ENCODE results near the gene PODXL2.
"Not testable (repeated sequence)": the region's sequence is repeated elsewhere in the genome, so short reads cannot be mapped to it uniquely, and the experiment has no call there.

Gene PODXL2

DNA sequence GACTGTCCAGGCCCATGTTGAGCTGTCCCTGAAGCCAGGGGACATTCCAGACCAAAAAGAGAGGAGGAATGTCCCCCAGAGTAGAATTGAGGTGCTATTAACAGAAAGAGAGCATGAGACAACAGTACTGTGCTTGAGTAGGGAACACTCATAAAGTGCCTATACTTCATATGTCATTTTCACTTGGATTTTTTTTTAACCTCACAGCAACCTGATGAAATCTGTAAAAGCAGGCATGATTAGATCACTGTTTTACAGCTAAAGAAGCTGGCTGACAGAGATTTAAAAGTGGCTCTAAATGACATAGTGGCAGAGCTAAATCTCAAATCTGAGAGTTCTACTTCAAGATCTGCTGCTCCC, 18.8 kb downstream of the PODXL2 start:
- no peak overlapping the region for H3K4me3 Mint-ChIP-seq
- H3K36me3 Mint-ChIP-seq = no peaks in the 10 kb centered on the region
- ATAC-seq (replicated peaks) (no peak), DNase-seq (no peak)
- H3K9me3 Mint-ChIP-seq = no peaks in the 10 kb centered on the region
- no peaks in the 10 kb centered on the region for H3K27me3 Mint-ChIP-seq
- H3K4me1 Mint-ChIP-seq = peaks cover 7 to 9% of the 10 kb centered on the region in 2 donors
- no peak overlapping the region for H3K27ac Mint-ChIP-seq

DNA sequence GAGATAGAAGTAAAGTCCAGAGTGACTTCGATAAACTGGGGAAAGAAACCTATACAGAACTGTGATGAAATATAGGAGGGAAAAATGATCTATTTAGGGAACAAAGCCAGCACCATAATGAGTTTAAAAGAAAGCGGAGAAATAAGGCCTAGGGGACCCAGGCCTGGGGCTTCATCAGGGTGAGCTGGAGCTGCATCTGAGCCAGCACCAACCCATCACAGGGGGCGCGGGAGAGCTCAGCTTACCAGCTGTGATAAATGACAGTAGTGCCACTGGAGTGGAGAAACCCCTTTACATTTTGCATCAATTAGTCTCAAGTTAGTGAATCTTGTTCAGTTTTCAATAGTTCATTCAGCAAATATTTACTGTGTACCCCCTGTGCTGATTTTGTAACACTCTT, 21.3 kb downstream of the PODXL2 start:
- no peaks in the 10 kb centered on the region for H3K36me3 Mint-ChIP-seq
- no peaks in the 10 kb centered on the region for H3K27me3 Mint-ChIP-seq
- ATAC-seq (replicated peaks) = no peak
- peaks cover 0 to 5% of the 10 kb centered on the region in 2 donors for H3K4me1 Mint-ChIP-seq
- DNase-seq = no peak
- no peaks in the 10 kb centered on the region for H3K9me3 Mint-ChIP-seq
- H3K4me3 Mint-ChIP-seq = no peak overlapping the region
- no peak overlapping the region for H3K27ac Mint-ChIP-seq

GRCh38 chr3:127651516-127652172, 22.7 kb downstream of the PODXL2 start:
- ATAC-seq (replicated peaks) (no peak), DNase-seq (no peak)
- Mint-ChIP-seq H3K9me3 (no peaks in the 10 kb centered on the region), H3K27me3 (no peaks in the 10 kb centered on the region), H3K36me3 (no peaks in the 10 kb centered on the region), H3K4me3 (no peak overlapping the region), H3K27ac (no peak overlapping the region), H3K4me1 (peaks cover 0 to 5% of the 10 kb centered on the region in 2 donors)

- Mint-ChIP-seq H3K9me3 (no peaks in the 10 kb centered on the region), H3K27me3 (no peaks in the 10 kb centered on the region), H3K36me3 (no peaks in the 10 kb centered on the region), H3K27ac (peak overlapping the region; percentile 56), H3K4me3 (no peak overlapping the region), H3K4me1 (peaks cover 0 to 5% of the 10 kb centered on the region in 2 donors)
- peak; percentile 69 to 88 for ATAC-seq (replicated peaks)
- DNase-seq = peak; percentile 12
Measured at GRCh38 chr3:127652246-127652995, 23.4 kb downstream of the PODXL2 start.

DNA sequence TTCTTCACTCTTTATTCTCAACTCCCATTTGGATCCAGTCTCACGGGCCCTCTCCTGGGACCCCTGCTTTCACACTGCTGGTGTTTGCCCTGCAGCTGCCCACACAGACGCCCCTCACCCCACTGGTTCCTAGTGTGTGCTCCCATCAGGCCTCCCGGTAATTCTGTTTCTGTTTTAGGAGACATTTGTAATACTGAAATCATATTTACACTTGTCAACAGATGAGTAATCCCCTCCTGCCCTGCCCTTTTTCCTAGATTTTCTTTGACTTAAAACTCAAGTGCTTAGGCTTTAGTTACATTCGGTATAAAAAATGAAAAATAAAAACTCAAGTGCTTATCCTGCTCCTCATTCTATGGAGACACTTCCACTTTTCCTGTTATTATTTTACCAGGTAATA, 25.4 kb downstream of the PODXL2 start:
- peaks cover 0 to 5% of the 10 kb centered on the region in 2 donors for H3K4me1 Mint-ChIP-seq
- DNase-seq = no peak
- no peak overlapping the region for H3K4me3 Mint-ChIP-seq
- H3K36me3 Mint-ChIP-seq = no peaks in the 10 kb centered on the region
- no peaks in the 10 kb centered on the region for H3K27me3 Mint-ChIP-seq
- no peak overlapping the region for H3K27ac Mint-ChIP-seq
- H3K9me3 Mint-ChIP-seq = no peaks in the 10 kb centered on the region
- ATAC-seq (replicated peaks) = no peak

DNA sequence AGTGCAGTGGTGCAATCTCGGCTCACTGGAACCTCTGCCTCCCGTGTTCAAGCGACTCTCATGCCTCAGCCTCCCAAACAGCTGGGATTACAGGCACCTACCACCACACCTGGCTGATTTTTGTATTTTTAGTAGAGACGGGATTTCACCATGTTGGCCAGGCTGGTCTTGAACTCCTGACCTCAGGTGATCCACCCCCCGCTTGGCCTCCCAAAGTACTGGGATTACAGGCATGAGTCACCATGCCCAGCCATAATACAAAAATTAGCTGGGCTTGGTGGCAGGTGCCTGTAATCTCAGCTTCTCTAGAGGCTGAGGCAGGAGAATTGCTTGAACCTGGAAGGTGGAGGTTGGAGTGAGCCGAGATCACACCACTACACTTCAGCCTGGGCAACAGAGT, 26.0 kb downstream of the PODXL2 start:
- H3K4me1 Mint-ChIP-seq; H3K4me3 Mint-ChIP-seq; ATAC-seq (replicated peaks); H3K27me3 Mint-ChIP-seq; DNase-seq; H3K27ac Mint-ChIP-seq; H3K9me3 Mint-ChIP-seq; H3K36me3 Mint-ChIP-seq: not testable (repeated sequence)

DNA sequence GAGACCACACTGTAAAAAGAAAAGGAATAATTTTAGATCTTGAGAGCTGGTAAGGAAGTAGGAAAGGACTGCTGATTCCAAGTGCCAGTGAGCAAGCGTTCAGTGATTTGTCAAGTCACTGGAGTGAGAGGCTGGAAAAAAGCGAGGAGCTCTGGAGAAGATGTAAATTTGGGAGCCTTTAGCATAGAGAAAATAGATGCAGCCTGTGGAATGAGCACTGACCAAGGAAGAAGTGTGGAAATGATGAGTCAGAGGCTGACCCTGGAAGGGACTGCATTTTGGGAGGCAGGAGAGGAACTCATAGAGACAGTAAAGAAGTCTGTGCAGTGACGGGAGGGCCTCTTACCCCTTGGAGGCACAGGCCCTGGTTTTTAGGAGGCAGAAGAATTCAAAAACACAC, 26.7 kb downstream of the PODXL2 start:
- DNase-seq (no peak), ATAC-seq (replicated peaks) (no peak)
- Mint-ChIP-seq H3K9me3 (no peaks in the 10 kb centered on the region), H3K4me3 (no peak overlapping the region), H3K36me3 (peaks cover 0 to 1% of the 10 kb centered on the region in 2 donors), H3K27ac (peak overlapping the region; percentile 38), H3K27me3 (peaks cover 0 to 4% of the 10 kb centered on the region in 2 donors), H3K4me1 (peaks cover 0 to 5% of the 10 kb centered on the region in 2 donors)

GRCh38 chr3:127656906-127657305, 27.9 kb downstream of the PODXL2 start:
- Mint-ChIP-seq H3K27me3 (peaks cover 0 to 4% of the 10 kb centered on the region in 2 donors), H3K4me1 (peaks cover 0 to 5% of the 10 kb centered on the region in 2 donors), H3K9me3 (no peaks in the 10 kb centered on the region), H3K36me3 (peaks cover 0 to 1% of the 10 kb centered on the region in 2 donors), H3K4me3 (no peak overlapping the region), H3K27ac (no peak overlapping the region)
- DNase-seq (no peak), ATAC-seq (replicated peaks) (no peak)

- H3K27me3 Mint-ChIP-seq = peaks cover 0 to 4% of the 10 kb centered on the region in 2 donors
- H3K27ac Mint-ChIP-seq = no peak overlapping the region
- no peak for DNase-seq
- H3K4me1 Mint-ChIP-seq = no peaks in the 10 kb centered on the region
- no peak overlapping the region for H3K4me3 Mint-ChIP-seq
- no peaks in the 10 kb centered on the region for H3K9me3 Mint-ChIP-seq
- H3K36me3 Mint-ChIP-seq = peaks cover 0 to 1% of the 10 kb centered on the region in 2 donors
- ATAC-seq (replicated peaks) = no peak
Measured at GRCh38 chr3:127658234-127658633, 29.2 kb downstream of the PODXL2 start.

DNA sequence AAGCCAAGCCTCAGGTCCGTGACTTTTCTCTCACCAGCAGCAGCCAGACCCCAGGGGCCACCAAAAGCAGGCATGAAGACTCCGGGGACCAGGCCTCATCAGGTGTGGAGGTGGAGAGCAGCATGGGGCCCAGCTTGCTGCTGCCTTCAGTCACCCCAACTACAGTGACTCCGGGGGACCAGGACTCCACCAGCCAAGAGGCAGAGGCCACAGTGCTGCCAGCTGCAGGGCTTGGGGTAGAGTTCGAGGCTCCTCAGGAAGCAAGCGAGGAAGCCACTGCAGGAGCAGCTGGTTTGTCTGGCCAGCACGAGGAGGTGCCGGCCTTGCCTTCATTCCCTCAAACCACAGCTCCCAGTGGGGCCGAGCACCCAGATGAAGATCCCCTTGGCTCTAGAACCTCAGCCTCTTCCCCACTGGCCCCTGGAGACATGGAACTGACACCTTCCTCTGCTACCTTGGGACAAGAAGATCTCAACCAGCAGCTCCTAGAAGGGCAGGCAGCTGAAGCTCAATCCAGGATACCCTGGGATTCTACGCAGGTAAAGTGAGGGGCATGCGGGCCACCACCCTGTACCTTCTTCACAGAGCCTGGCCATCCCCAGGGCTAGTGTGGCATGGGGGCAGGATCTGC, 31.8 kb downstream of the PODXL2 start:
- Mint-ChIP-seq H3K27ac (no peak overlapping the region), H3K9me3 (no peaks in the 10 kb centered on the region), H3K27me3 (peaks cover 0 to 4% of the 10 kb centered on the region in 2 donors), H3K4me1 (no peaks in the 10 kb centered on the region), H3K4me3 (no peak overlapping the region), H3K36me3 (peaks cover 0 to 1% of the 10 kb centered on the region in 2 donors)
- DNase-seq (no peak), ATAC-seq (replicated peaks) (no peak)

- Mint-ChIP-seq H3K4me3 (no peak overlapping the region), H3K4me1 (no peaks in the 10 kb centered on the region), H3K27me3 (peaks cover 0 to 4% of the 10 kb centered on the region in 2 donors), H3K27ac (no peak overlapping the region), H3K36me3 (peaks cover 0 to 1% of the 10 kb centered on the region in 2 donors), H3K9me3 (no peaks in the 10 kb centered on the region)
- no peak for DNase-seq
- no peak for ATAC-seq (replicated peaks)
Measured at GRCh38 chr3:127661600-127661999, 32.6 kb downstream of the PODXL2 start.

DNA sequence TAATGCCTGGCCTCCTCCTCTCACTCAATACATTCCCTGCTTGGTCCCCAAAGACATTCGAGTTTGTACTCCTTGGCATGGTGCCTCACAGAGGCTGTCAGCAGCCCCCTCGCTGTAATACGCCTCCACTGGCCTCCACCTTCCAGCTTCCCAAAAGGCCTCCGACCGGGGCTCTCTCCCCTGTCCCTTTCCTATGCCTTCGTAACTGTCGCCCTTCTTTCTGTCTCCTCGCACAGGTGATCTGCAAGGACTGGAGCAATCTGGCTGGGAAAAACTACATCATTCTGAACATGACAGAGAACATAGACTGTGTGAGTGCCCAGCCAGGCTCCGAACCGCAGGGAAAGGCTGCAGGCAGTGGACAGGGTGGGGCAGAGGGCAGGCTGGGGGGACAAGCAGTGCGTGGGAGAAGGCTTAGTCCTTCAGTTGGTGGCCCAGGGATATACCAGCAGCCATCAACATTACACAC, 33.0 kb downstream of the PODXL2 start:
- H3K9me3 Mint-ChIP-seq = no peaks in the 10 kb centered on the region
- no peak overlapping the region for H3K27ac Mint-ChIP-seq
- H3K4me3 Mint-ChIP-seq = no peak overlapping the region
- DNase-seq = no peak
- H3K27me3 Mint-ChIP-seq = peaks cover 0 to 4% of the 10 kb centered on the region in 2 donors
- peaks cover 0 to 1% of the 10 kb centered on the region in 2 donors for H3K36me3 Mint-ChIP-seq
- no peaks in the 10 kb centered on the region for H3K4me1 Mint-ChIP-seq
- no peak for ATAC-seq (replicated peaks)

GRCh38 chr3:127663151-127663550, 34.2 kb downstream of the PODXL2 start:
- peaks cover 0 to 4% of the 10 kb centered on the region in 2 donors for H3K27me3 Mint-ChIP-seq
- no peaks in the 10 kb centered on the region for H3K4me1 Mint-ChIP-seq

DNA sequence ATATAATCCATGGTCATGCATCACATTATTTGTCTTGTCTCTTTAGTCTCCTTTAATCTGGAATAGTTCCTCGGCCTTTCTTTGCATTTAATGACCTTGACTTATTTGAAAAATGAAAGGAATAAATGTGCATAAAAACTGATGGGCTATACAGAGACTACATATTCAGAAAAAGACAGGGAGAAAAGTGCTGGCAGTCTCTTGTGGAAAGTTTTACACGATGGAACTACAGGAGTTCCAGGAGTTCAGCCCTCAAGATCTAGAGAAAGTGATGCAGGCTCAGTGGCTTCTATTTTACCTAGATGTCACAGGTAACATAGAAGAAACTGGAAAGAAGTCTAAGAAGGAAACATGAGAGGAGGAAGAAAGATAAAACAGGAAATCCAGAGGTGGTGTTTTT, 36.2 kb downstream of the PODXL2 start:
- Mint-ChIP-seq H3K27ac (no peak overlapping the region), H3K4me1 (no peaks in the 10 kb centered on the region), H3K9me3 (no peaks in the 10 kb centered on the region)

More at GRCh38 chr3:127663151-127663550, 34.2 kb downstream of the PODXL2 start:
- peaks cover 0 to 1% of the 10 kb centered on the region in 2 donors for H3K36me3 Mint-ChIP-seq
- H3K27ac Mint-ChIP-seq = no peak overlapping the region
- no peaks in the 10 kb centered on the region for H3K9me3 Mint-ChIP-seq
- DNase-seq = no peak
- no peak for ATAC-seq (replicated peaks)
- H3K4me3 Mint-ChIP-seq = no peak overlapping the region

More for the DNA sequence above, 36.2 kb downstream of the PODXL2 start:
- peaks cover 0 to 3% of the 10 kb centered on the region in 2 donors for H3K27me3 Mint-ChIP-seq
- no peak overlapping the region for H3K4me3 Mint-ChIP-seq
- DNase-seq (no peak), ATAC-seq (replicated peaks) (no peak)
- peaks cover 0 to 1% of the 10 kb centered on the region in 2 donors for H3K36me3 Mint-ChIP-seq
